K562 (cell line): ENCODE measurements around the gene MAP2K7. TPM values are rescaled to one million over a fixed set of nuclear protein-coding genes. Genes with fewer than 3 reads are reported as not detected.
A peak's percentile ranks its signal among the peaks of the same experiment; 100 is the strongest.

ENCODE experiments used
- DIDO1 ChIP-seq: fragments of 450-650 bp; IDR thresholded peaks from 2 replicates; pipeline ENCODE4 v1.6.1; 2016; ENCODE audit warnings: low read depth, missing biosample characterization, missing genetic modification characterization
- ERF ChIP-seq: fragments of 450-650 bp; formaldehyde crosslinking; IDR thresholded peaks from 2 replicates; pipeline ENCODE4 v1.4.0; 2020; ENCODE audit warnings: mild to moderate bottlenecking, mixed read lengths
- HNRNPLL ChIP-seq: fragments of 200-400 bp; formaldehyde crosslinking; IDR thresholded peaks from 2 replicates; pipeline ENCODE4 v1.6.1; 2017; ENCODE audit warnings: low read length, low read depth, mild to moderate bottlenecking; ENCODE audit not compliant: poor library complexity, severe bottlenecking
- MNT ChIP-seq, 2 experiments: fragments of 450-650 bp; conservative IDR thresholded peaks; 2 replicates each; pipeline ENCODE4 v1.6.1; 2017; ENCODE audit warnings: mild to moderate bottlenecking in 2 of 2, moderate library complexity in 2 of 2
- MYC ChIP-seq, 2 experiments: fragments of 250-450 bp in 1 of 2; sonication (Bioruptor Pico) in 1 of 2; IDR thresholded peaks; 2 replicates each; pipeline versions ENCODE4 v1.5.1 to v1.6.1; 2012 to 2021; ENCODE audit warnings: low read depth in 2 of 2, borderline replicate concordance in 1 of 2, improper control_type of control experiment in 1 of 2, low read length in 1 of 2, mild to moderate bottlenecking in 1 of 2, moderate library complexity in 1 of 2
- NCOA2 ChIP-seq, 2 experiments: fragments of 450-650 bp; IDR thresholded peaks; 2 replicates each; pipeline ENCODE4 v1.6.1; 2018; ENCODE audit warnings: mild to moderate bottlenecking in 2 of 2, moderate library complexity in 1 of 2; ENCODE audit not compliant: partially characterized antibody in 2 of 2
- NFXL1 ChIP-seq: fragments of 450-650 bp; formaldehyde crosslinking; IDR thresholded peaks from 2 replicates; pipeline ENCODE4 v1.4.0; 2021; ENCODE audit warnings: mild to moderate bottlenecking
- PCBP2 ChIP-seq: fragments of 200-400 bp; formaldehyde crosslinking; IDR thresholded peaks from 2 replicates; pipeline ENCODE4 v1.6.1; 2018; ENCODE audit warnings: low read length, low read depth, mild to moderate bottlenecking, moderate library complexity; ENCODE audit not compliant: poor library complexity, severe bottlenecking
- PHB ChIP-seq: fragments of 250-450 bp; sonication (Bioruptor Pico); IDR thresholded peaks from 2 replicates; pipeline ENCODE4 v1.5.0; 2021
- PKNOX1 ChIP-seq: fragments of 450-650 bp; IDR thresholded peaks from 2 replicates; pipeline ENCODE4 v1.6.1; 2016
- PRPF4 ChIP-seq: fragments of 200-400 bp; formaldehyde crosslinking; IDR thresholded peaks from one replicate; pipeline ENCODE4 v1.6.1; 2017; ENCODE audit warnings: low read length, low read depth, mild to moderate bottlenecking; ENCODE audit not compliant: insufficient read depth, poor library complexity, severe bottlenecking
- RBM39 ChIP-seq: fragments of 200-400 bp; formaldehyde crosslinking; optimal IDR thresholded peaks from 2 replicates; pipeline ENCODE3; 2018; ENCODE audit warnings: low read depth, low read length
- RNF2 ChIP-seq: sonication (generic); IDR thresholded peaks from 2 replicates; pipeline ENCODE4 v1.6.1; 2016
- ZBTB26 ChIP-seq: fragments of 450-650 bp; formaldehyde crosslinking; IDR thresholded peaks from 2 replicates; pipeline ENCODE4 v1.4.0; 2022; ENCODE audit warnings: missing genetic modification characterization
- ZNF518B ChIP-seq: fragments of 250-450 bp; sonication (Bioruptor Pico); IDR thresholded peaks from 2 replicates; pipeline ENCODE4 v1.5.0; 2021; ENCODE audit warnings: mild to moderate bottlenecking, moderate library complexity
- ZNF668 ChIP-seq: fragments of 250-450 bp; sonication (Bioruptor Pico); IDR thresholded peaks from 2 replicates; pipeline ENCODE4 v1.8.0; 2022; ENCODE audit warnings: mild to moderate bottlenecking, inconsistent platforms
- ZNF740 ChIP-seq, 3 experiments: fragments of 200-800 bp in 1 of 3; sonication (Bioruptor generic) in 1 of 3; sonication (generic) in 1 of 3; formaldehyde crosslinking in 1 of 3; IDR thresholded peaks; 2 replicates each; pipeline versions ENCODE4 v1.6.1 to v1.8.0; 2016 to 2022; ENCODE audit warnings: mild to moderate bottlenecking in 2 of 3, missing compliant biosample characterization in 2 of 3, missing genetic modification characterization in 2 of 3, missing genetic modification reagents in 1 of 3
- polyA plus RNA-seq, 8 experiments: library from polyadenylated mRNA; depleted of rRNA in 4 of 8; stranded (reverse) in 5 of 8; unstranded in 3 of 8; fragments of >200 nt; fragmentation: Nextera tagmentation in 2 of 8; fragmentation: Illumina TruSeq in 1 of 8; extraction: Ambion mirVana in 2 of 8; extraction: Trizol in 1 of 8; gene quantifications; 2 replicates each; pipeline versions ENCODE4 v1.2.1 to v1.2.3, GENCODE V29; 2011 to 2014; ENCODE audit warnings: inconsistent platforms in 1 of 8, missing spikeins in 1 of 8
- total RNA-seq, 7 experiments: library from RNA; depleted of rRNA in 6 of 7; stranded (reverse); fragments of >200 nt in 6 of 7; fragmentation: Illumina TruSeq in 2 of 7; extraction: Trizol in 2 of 7; gene quantifications; 2 replicates each; pipeline versions ENCODE4 v1.2.1 to v1.2.3, GENCODE V29; 2011 to 2021; ENCODE audit warnings: low replicate concordance in 1 of 7

MAP2K7 gene
- total and polyA plus RNA-seq, 9 of the 15 experiments (the other 6 are each of a cell fraction or from before 2014, with no cell fraction given) = 0.51 to 45.8 (median 14.1) TPM

GRCh38 chr19:7871437-7872305 is 32.0 kb upstream of the MAP2K7 start (continued):
- no peak for TF ChIP-seq ZNF740 (CRISPR knock-in tag; IDR thresholded peaks at IDR 0.05)
- TF ChIP-seq ZNF740 (tag; IDR thresholded peaks at IDR 0.05) = no peak
- no peak for TF ChIP-seq ZNF518B (CRISPR knock-in tag)
- no peak for TF ChIP-seq PRPF4
- no peak for TF ChIP-seq ZNF668 (CRISPR knock-in tag)
- TF ChIP-seq PHB (CRISPR knock-in tag) = no peak
- TF ChIP-seq ZBTB26 (CRISPR knock-in tag) = peak; percentile 18; the same call in 1 of the 2 replicates
- peak; percentile 52 to 61 for TF ChIP-seq MNT (conservative IDR thresholded peaks at IDR 0.05)
- no peak for TF ChIP-seq NCOA2 (IDR thresholded peaks at IDR 0.05; ENCODE audit: partially characterized antibody in 2 of 2)
- no peak for TF ChIP-seq HNRNPLL
- TF ChIP-seq PCBP2 = no peak
- TF ChIP-seq MYC (IDR thresholded peaks at IDR 0.05; ENCODE audit: low read depth, low read length) = 0 out of 2 replicates have a peak, but pooled peaks have one; percentile 24
- no peak for TF ChIP-seq MYC (CRISPR knock-in tag; IDR thresholded peaks at IDR 0.05; ENCODE audit: borderline replicate concordance, low read depth)
- no peak for TF ChIP-seq RNF2
- TF ChIP-seq PKNOX1 = peak; percentile 92
- TF ChIP-seq ERF (CRISPR knock-in tag) = no peak
- no peak for TF ChIP-seq RBM39
- no peak for TF ChIP-seq DIDO1
- TF ChIP-seq NFXL1 (CRISPR knock-in tag) = no peak
